LoVo (cell line): ENCODE results near the gene ZFAND5.

ENCODE experiments used
- DNase-seq: peaks from one replicate; pipeline ENCODE4 v3.0.0-alpha.2; 2016; ENCODE audit warnings: low spot score

ZFAND5 gene, protein sequence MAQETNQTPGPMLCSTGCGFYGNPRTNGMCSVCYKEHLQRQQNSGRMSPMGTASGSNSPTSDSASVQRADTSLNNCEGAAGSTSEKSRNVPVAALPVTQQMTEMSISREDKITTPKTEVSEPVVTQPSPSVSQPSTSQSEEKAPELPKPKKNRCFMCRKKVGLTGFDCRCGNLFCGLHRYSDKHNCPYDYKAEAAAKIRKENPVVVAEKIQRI

DNA sequence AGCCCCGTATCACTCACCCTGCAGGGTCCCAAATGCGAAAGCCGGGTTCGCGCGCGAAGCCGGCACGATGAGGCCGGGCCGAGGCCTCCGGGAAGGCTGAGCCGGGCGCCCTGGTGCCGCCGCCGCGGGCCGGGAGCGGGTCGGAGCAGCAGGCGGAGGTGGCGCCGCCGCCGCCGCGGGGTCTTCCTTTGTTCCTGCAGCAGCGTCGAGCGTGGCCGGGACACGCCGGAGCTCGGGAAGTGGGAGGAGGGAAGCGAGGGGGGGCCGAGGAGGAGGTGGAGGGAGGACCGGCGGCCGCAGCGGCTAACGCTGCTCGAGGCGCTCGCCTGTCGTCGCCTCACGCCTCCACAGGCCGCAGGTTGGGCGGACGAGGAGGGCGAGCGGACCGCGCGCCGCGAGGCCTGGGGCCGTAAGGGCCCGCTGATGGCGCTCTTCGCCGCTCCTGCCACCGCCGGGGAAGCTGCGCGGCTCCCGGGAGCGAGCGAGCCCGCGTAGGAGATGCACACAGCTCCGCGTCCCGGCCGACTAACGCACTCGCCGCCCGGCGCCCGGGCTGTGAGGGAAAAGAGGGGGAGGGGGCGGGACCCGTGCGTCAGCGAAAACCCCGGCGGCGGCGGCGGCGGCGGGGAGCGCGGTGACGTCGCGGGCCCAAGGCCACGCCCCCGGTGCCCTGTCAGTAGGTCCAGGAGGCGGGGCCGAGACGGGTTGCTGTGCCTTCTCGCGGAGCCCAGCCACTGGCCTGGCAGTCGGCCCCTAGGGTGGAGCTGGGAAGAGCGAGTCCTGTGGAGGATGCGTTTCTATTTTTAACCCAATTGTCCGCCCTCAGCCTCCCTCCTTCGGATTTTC lies at the start of gene ZFAND5:
TSS of gene ZFAND5 (minus strand) at position 530 of the 846 bp plus-strand sequence. CDS start 4,430 bp downstream, outside the sequence.
- DNase-seq: peak; percentile 98

DNA sequence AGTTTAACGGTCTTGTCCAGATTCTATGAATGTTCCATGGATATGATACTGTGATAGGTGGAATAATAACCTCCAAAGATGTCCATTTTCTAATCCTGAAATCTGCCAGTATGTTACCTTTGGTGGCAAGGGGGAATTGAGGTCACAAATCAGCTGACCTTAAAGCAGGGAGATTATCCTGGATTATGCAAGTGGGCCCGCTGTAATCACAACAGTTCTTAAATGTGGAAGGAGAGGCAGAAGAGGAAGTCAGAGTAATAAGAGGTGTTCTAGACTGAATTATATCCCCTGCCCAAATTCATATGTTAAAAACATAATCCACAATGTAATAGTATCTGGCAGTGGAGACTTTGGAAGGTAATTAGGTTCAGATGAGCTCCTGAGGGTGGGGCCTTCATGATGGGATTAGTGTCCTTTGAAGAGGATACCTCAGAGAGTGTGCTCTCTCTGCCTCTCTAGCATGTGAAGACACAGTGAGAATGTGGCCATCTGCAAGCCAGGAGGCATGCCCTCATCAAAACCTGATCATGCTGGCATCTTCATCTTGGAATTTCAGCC lies 47.6 kb upstream of the ZFAND5 start:
- no peak for DNase-seq

DNA sequence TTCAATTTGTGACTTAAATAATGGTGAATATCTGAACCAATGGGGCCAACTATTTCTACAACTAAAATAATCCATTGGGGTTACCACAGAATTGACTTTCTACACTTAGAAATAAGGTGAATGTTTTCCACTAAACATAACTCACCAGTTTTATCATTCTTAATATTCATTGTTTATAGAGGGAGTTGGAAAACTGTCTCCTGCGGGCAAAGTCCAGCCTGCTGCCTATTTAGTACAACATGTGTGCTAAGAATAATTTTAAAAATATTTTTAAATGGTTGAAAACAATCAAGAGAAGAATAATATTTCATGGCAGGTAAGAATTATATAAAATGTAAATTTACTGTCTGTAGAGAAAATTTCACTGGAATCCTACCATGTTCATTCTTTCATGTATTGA lies 45.2 kb upstream of the ZFAND5 start:
- DNase-seq: no peak

DNA sequence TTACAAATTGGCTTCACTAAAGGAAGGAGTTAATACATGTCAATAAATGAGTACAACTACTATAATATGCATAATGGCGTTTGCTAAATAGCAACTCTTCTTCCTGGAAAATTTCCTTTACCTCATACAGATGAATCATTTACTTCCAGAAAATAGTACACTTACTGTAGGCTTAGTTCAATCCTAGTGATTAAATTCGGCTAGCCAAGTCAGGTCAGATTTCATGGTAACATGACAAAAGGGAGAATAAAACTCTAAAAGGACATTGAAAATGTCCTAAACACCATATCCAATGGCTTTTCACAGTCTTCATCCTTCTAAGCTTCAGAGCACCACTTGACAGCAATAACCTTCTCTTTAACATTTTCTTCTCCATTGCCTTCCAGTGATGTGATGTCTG lies 42.1 kb upstream of the ZFAND5 start:
- DNase-seq: no peak

DNA sequence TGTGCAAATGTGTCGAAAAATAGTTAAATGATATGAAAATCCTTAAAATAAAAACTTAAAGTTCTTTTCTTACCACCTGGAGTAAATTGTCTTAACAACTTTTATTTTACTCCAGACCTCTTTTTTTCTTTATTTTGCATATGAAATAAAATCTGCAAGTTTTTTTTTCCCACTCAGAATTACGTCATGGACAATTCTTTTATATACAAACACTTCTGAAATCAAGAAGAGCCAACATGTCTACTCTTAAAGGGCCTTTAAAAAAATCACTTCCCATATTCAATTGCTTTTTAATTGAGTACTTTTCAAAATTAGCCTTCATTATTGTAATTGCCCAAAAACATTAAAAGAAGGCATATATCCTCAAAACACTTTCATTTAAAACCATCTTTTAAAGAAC lies 37.7 kb upstream of the ZFAND5 start:
- no peak for DNase-seq

DNA sequence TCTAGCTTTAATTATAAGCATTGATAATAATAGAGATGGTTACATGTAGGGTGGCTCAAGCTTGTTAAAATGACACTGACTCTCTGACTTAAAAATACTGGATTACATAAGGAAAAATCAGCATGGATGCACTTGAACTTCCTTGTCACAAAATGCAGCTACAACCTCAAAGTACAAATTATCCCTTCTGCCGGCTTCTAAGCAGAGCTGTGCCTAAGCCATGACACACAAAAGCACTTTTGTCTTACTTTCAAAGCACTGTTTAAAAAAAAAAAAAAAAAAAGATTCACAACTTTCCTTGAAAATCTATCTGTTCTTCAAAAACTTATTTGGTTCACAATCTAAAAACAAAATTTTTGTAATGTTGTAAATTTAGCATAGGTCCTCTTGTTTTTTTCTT lies 36.4 kb upstream of the ZFAND5 start:
- DNase-seq: no peak

DNA sequence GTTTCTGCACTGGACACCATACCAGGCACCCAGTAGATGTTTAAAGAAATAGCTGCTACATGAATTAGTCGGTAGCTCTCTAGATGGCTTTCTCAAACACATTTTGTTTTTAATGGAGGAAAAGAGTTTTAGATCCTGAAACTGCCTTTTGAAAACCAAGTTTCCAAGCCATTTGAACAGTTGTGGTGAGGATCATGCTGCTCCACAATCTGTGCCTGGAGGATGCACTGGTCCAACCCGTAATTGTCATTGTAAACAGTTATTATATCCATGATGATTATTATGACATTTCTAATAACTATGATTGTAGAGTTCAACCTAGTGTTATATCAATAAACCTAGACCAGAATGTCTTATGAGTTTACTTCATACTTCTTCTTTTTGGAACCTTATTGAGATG lies 35.9 kb upstream of the ZFAND5 start:
- no peak for DNase-seq

DNA sequence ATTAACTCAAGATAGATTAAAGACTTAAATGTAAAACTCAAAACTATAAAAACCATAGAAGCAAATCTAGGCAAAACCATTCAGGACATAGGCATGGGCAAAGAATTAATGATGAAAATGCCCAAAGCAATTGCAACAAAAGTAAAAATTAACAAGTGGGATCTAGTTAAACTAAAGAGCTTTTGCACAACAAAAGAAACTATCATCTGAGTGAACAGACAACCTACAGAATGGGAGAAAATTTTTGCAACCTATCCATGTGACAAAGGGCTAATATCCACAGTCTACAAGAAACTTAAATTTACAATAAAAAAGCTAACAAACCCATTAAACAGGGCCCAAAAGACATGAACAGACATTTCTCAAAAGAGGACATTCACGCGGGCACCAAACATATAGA lies 34.4 kb upstream of the ZFAND5 start:
- no peak for DNase-seq

DNA sequence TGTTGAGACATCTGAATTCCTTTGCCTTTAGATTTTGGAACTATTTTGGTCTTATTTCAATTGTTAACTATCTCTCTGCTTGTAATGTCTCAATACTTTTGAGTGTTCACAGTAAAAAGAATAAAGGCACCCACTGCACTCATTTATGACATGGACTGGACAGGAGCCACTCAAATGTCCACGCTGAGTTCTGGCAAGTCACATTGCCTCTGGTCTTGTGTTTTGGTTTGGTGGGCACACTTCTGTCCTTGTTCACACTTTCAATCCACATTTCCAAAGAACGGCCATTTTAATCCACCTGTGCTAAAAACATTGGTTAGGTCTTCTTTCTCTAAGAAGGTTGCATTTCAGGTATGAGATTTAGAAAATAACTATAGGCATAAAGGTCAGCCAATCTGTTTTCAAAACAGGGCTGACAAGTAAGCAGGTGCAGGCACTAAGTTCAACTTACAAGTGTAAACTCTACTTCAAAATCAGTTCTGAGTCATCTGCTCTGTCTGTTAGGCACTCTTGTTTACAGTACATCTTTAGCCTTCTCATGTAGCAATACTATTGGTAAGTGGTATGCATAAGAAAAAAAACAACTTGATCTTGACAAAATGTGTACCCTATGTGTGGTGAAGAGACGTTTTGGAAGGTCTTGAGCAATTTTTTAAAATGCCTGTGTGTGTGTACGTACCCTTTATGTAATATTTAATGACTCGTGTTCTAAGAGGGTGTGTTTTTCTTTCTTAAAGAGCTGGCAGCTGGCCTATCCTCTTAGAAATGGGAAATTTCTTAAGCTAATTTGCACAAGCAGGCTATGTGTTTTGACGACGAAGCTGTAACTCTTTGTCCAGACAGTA lies 31.5 kb upstream of the ZFAND5 start:
- DNase-seq: peak; percentile 58

DNA sequence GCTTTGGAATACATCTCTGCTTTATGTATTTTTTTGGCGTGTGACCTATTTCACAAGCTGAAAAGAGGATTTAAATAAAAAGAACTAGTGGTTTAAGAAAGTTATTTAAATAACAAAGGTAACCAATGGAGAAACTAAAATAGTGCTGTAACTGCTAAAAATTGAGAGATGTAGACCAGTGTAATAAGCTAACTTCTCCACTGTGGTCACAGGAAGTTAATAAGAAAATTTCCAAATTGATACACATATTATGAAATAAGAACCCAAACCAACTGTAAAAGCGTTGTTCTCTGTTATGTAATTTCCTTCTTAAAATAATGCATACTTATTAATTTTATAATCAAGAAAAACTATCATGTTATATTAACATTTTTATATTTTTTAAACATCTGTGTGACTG lies 29.1 kb upstream of the ZFAND5 start:
- no peak for DNase-seq

DNA sequence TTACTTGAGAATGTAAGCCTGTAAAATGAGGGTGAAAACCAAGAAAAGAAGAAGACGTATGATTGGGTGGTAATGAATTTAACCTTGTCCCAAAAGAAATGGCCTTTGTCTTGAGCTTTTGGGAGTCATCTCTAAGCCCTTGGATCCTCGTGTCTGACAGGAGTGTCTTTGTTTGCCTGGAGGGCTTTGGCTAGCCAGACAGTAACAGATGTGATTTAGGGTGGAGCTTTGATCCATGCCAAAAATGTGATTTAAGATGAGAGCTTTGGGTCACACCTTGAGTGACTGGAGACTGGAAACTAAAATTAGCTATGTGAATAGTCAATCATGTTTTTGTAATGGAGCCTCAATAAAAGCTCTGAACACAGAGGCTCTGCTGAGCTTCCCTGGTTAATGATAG lies 25.9 kb upstream of the ZFAND5 start:
- no peak for DNase-seq

DNA sequence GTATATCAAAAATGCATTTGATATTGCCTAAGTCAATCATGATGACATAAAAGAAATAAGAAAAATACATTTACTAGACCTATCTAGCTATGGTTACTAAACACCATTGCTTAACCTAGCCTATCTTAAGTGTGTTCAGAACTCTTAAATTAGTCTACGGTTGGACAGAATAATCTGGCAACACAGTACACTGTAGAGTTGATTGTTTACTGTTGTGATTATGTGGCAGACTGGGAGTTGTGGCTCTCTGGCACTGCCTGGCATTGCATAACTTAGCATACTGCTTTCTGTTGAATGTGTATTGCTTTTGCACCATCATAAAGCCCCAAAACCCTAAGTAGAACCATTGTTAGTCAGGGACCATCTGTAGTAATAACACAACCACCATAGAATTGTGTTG lies 21.2 kb upstream of the ZFAND5 start:
- no peak for DNase-seq

DNA sequence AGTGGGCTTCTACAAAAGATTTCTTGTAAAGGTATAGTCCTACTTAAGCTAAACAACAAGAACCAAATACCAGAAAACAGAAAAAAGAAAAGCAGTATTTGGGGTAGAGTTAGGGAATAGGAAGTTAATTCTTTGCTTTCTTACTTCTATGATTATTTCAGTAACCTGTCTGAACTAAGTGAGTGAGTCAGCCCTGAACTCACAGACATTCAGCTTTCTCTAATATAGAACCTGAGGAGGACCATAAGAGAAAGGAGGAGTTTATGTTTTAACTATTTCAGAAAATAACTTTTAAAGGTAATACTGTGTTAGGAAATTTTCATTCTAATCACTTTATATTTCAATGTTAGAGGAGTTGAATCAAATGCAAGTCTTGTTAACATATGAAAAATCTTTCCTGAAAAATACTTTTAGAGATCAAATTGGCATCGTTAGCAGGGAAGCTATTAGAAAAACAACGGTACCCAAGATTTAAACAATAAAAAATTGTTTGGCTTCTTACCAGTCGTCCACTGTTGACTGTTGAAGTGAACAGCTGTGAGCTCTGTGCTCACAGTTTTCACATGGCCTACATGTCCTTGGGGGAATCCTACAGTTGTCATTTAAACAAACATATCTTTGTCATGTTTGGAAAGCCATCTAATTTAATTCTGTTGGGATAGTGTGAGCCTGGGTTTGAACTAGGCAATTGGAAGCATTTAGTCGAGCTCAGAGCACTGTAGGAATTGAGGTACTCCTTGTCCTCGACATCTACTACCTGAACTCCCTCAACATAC lies 19.9 kb upstream of the ZFAND5 start:
- no peak for DNase-seq

DNA sequence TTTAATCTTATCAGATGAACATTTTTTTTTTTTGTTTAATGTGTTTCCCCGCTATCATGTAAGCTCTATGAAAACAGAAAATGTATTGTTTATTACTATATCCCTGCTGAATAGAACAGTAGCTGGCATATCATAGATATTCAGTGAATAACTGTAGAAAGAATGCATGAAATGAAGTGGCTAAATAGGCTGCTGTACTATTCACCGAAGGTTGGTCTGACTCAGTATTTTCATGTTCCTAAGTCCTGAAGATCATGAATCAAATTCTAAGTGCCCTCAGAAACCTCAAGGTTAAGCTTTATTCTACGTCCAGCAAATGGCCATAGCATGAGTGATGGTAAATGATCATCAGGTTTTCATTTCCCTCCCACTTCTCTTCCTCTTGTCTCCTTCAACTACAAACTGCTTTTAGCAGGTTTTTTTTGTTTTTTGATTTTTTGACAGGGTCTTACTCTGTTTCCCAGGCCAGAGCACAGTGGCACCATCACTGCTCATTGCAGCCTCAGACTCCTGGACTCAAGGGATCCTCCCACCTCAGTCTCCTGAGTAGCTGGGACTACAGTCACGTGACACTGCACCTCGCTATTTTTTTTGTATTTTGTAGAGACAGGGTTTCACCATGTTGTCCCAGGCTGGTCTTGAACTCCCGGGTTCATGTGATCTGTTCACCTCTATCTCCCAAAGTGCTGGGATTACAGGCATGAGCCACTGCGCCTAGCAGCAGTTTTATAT lies 19.1 kb upstream of the ZFAND5 start:
- no peak for DNase-seq

DNA sequence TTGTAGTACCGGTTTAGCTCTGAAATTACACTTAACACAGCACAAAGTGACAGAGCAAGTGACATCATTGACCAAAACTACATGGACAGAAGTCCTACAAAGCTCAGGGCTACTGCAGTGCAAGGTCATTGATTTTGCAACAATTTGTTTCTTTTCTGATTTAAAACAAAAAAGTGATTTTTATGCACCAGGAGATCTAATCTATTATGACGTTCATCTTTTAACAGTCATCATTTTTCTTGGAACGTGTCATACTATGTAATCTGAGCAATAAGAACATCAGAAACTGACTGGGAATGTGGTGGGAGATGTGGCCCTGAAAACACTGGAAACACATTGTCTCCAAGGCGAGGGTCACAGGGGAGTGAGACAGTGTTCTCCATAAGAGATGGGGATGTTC lies 17.4 kb upstream of the ZFAND5 start:
- no peak for DNase-seq

DNA sequence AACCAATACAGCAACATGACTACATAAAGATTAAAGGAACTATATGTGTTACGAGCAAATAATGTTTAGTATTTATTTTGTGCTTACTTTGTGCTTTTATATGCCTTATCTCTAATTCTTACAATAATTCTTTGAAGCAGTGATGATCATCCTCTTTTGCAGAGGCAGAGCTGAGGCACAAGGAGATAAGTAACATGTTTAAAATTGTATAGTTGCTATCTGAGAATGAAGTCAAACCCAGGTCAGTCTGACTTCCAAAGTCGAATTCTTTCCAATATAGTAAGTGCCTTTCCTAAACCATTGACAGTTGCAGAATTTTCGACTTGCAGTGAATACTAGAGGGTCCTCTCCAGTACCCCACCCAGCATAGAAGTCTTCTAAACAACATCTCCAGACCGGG lies 12.0 kb upstream of the ZFAND5 start:
- DNase-seq: no peak

DNA sequence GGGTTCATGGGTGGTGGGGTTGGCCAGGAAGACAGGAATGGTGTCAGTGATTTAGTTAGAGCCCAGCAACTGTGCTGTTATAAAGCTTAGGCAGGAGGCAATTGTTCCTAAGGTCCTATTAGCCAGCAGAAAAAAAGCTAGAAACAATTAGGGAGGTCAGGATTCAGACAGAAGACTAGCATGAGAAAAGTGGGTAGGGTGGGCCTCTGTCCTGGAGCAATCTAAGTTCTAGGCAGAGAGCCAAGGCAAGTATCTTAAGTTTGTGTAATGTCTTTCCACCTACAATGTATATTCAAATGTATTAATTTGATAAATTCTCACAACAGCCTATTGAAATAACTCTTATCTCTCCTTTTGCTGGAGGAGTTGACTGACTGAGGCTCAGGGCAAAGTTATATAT lies 6.1 kb upstream of the ZFAND5 start:
- DNase-seq: no peak

DNA sequence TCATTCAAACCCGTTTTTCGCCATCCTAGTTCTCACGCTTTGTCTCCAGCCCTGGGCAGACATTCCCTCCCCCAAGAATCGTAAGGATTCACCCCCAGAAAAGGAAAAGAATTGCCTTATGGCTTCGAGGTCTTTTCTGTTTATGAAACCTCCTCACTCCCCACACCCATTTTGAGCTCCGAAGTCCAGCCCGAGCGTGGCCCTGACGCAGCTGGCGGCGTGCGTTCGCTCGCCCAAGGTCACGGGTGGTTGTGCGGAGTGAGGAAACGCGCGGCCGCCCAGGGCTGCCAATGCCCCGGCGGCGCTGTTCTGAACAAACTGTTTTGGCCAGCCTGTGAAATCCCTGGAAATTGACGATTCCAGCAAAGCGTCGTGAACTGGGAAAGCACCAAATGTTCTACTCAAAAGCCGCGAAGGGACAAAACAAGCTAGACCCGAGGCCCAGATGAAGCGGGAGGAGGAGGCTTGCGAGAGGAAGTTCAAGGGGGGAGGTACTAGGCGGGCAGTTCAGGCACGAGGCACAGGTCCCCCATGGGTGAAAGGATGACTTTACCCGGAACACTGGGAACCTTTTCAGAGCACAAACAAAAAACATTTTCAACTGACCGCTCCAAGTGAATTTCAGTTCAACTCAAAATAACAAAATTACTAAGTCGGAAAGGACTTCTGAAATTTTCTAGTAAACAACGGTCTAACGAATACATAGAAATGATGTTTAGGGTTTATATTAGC lies 683 bp upstream of the ZFAND5 start:
- DNase-seq: peak; percentile 65

DNA sequence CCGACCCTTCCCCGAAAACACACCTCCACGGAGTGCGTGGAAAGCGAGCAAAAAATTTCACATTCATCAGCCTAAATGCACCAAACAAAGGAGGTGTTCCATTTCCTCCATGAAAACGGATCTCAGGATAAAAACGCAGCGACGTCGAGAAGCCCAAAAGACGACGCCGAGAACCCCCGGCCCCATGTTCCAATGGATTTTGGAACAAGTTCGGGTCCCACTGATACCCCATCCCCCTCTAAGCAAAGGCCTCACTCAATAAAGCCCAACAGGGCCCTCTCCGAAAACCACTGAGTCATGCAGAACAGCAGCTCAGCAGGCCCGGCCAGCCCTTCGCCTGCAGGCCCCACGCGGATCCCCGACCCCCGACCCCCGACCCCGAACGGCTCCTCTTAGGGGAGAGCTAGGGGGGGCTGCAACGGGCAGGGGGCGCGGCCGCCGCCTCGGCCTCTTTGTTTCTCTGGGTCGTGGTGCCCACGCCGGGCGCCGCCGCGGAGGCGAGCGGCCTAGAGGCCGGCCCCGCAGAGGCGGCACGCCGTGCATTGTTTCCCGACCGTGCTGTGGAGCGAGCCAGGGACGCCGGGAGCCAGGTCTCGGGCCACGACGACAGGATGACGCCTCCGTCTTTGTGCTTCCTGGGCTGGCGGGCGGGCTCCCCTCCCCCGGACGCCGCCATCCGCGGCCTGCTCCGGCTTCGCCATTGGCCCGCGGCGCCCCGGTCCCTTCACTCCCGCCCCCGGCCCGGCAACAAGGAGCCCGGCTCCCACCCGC lies 915 bp downstream of the ZFAND5 start:
- DNase-seq: no peak

DNA sequence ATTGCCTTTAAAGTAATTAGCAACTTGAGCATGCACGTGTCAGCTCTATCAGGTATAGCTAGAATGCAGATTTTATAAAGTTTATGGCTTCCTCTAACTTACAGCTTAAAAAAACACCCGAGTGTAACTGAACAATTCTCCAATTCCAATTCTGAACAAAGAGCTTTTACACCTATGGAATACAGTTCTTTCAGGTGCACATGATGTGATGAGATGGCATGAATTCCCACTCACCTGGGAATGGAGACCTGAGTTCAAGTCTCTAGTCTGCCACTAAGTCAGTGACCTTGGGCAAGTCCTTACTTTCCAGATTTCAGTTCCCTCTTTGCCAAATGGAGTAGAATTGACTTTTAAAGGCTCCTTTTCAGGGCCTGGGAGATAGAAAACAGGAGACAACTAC lies 1.8 kb downstream of the ZFAND5 start:
- no peak for DNase-seq
